ENCODE measurements around the gene PRCC. TPM values are rescaled to one million over a fixed set of nuclear protein-coding genes. Genes with fewer than 3 reads are reported as not detected.
A peak's percentile ranks its signal among the peaks of the same experiment; 100 is the strongest.

Gene PRCC
- polyA plus RNA-seq, 1 donor (not counting 4 experiments of a cell fraction or from before 2014, with no cell fraction given) = 40.4 TPM

GRCh38 chr1:156814571-156815260 lies 47.4 kb downstream of the PRCC start:
- DNase-seq (ENCODE audit: low read depth, low spot score) (no peak), FAIRE-seq (no peak)
- Histone ChIP-seq H4K20me1 (ENCODE audit: control insufficient read depth, extremely low read depth, insufficient read depth, low read length) (no peaks in the 10 kb centered on the region), H3K4me3 (ENCODE audit: control insufficient read depth in 2 of 3, extremely low read depth in 1 of 3, insufficient read depth in 2 of 3, low read depth in 1 of 3, low read length in 3 of 3) (no peak overlapping the region), H2AFZ (ENCODE audit: control insufficient read depth, low read length) (no peak overlapping the region), H3K9me3 (ENCODE audit: control insufficient read depth, low read depth, low read length) (no peaks in the 10 kb centered on the region), H3K4me1 (ENCODE audit: control insufficient read depth, extremely low read depth, insufficient read depth, low read length) (peaks cover 48% of the 10 kb centered on the region), H3K27ac (ENCODE audit: control insufficient read depth, insufficient read depth, low read length) (peak overlapping the region; percentile 17), H3K27me3 (ENCODE audit: control insufficient read depth, extremely low read depth, insufficient read depth, low read length) (no peaks in the 10 kb centered on the region), H3K9ac (ENCODE audit: control insufficient read depth, extremely low read depth, insufficient read depth, low read length) (no peak overlapping the region), H3K79me2 (ENCODE audit: control insufficient read depth, insufficient read depth, low read length) (no peaks in the 10 kb centered on the region), H3K9me1 (ENCODE audit: control insufficient read depth, extremely low read depth, insufficient read depth, low read length) (no peaks in the 10 kb centered on the region), H3K4me2 (ENCODE audit: control insufficient read depth, extremely low read depth, insufficient read depth, low read depth, low read length) (peak overlapping the region; percentile 69), H3K36me3 (ENCODE audit: control insufficient read depth in 2 of 2, extremely low read depth in 1 of 2, insufficient read depth in 2 of 2, low read length in 2 of 2) (no peaks in the 10 kb centered on the region)
- TF ChIP-seq CTCF (optimal IDR thresholded peaks at IDR 0.05 in 1 of 3, IDR thresholded peaks at IDR 0.05 in 1 of 3, conservative IDR thresholded peaks at IDR 0.05 in 1 of 3; ENCODE audit: extremely low read depth in 1 of 3, insufficient read depth in 2 of 3, low read length in 3 of 3) (no peak), EZH2 (IDR thresholded peaks at IDR 0.05; ENCODE audit: low read length) (no peak)
- dilution Hi-C loops (cut with MboI; ENCODE audit: extremely low pct_ligation_motif_present, low sequenced_read_pairs) = no loop called here

DNA sequence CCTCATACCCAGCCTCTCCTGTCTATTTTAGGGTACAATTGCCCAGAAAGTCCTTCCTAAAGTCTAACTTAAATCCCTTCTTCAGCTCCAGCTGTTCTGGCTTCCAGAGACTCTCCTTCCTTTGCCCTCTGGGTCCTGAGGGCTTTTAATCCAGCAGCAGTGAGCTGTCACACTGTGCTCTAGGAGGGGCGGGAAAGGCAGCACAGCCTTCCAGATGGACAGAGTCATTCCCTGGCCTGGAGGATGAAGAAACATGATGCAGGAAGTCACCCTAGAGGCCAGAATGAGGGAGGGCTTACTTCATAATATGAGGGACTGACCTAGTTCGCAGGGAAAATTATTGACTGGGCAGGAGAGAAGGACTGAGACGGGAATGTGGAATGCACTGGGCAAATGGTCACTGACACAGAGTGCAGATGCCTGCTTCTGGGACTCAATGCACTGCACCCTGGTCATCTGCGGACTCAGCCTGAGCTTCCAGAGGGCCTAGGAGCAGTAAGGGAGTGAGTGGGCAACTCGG lies 48.0 kb downstream of the PRCC start:
- TF ChIP-seq CTCF (optimal IDR thresholded peaks at IDR 0.05 in 1 of 3, IDR thresholded peaks at IDR 0.05 in 1 of 3, conservative IDR thresholded peaks at IDR 0.05 in 1 of 3; ENCODE audit: extremely low read depth in 1 of 3, insufficient read depth in 2 of 3, low read length in 3 of 3) = no peak
- no peak for TF ChIP-seq EZH2 (IDR thresholded peaks at IDR 0.05; ENCODE audit: low read length)
- no peaks in the 10 kb centered on the region for H3K36me3 ChIP-seq (ENCODE audit: control insufficient read depth in 2 of 2, extremely low read depth in 1 of 2, insufficient read depth in 2 of 2, low read length in 2 of 2)
- peak overlapping the region; percentile 17 for H3K27ac ChIP-seq (ENCODE audit: control insufficient read depth, insufficient read depth, low read length)
- H3K4me2 ChIP-seq (ENCODE audit: control insufficient read depth, extremely low read depth, insufficient read depth, low read depth, low read length) = peak overlapping the region; percentile 69
- no peak for FAIRE-seq
- peaks cover 48% of the 10 kb centered on the region for H3K4me1 ChIP-seq (ENCODE audit: control insufficient read depth, extremely low read depth, insufficient read depth, low read length)
- H3K27me3 ChIP-seq (ENCODE audit: control insufficient read depth, extremely low read depth, insufficient read depth, low read length) = no peaks in the 10 kb centered on the region
- no peak overlapping the region for H3K4me3 ChIP-seq (ENCODE audit: control insufficient read depth in 2 of 3, extremely low read depth in 1 of 3, insufficient read depth in 2 of 3, low read depth in 1 of 3, low read length in 3 of 3)
- no peaks in the 10 kb centered on the region for H3K9me3 ChIP-seq (ENCODE audit: control insufficient read depth, low read depth, low read length)
- dilution Hi-C loops (cut with MboI; ENCODE audit: extremely low pct_ligation_motif_present, low sequenced_read_pairs) = no loop called here
- no peak overlapping the region for H2AFZ ChIP-seq (ENCODE audit: control insufficient read depth, low read length)
- no peaks in the 10 kb centered on the region for H4K20me1 ChIP-seq (ENCODE audit: control insufficient read depth, extremely low read depth, insufficient read depth, low read length)
- H3K79me2 ChIP-seq (ENCODE audit: control insufficient read depth, insufficient read depth, low read length) = no peaks in the 10 kb centered on the region
- H3K9ac ChIP-seq (ENCODE audit: control insufficient read depth, extremely low read depth, insufficient read depth, low read length) = no peak overlapping the region
- H3K9me1 ChIP-seq (ENCODE audit: control insufficient read depth, extremely low read depth, insufficient read depth, low read length) = no peaks in the 10 kb centered on the region
- no peak for DNase-seq (ENCODE audit: low read depth, low spot score)

Data from keratinocyte (primary cell).